ENCODE results near the gene PRICKLE4.
"Not testable (repeated sequence)": the region's sequence is repeated elsewhere in the genome, so short reads cannot be mapped to it uniquely, and the experiment has no call there.

The PRICKLE4 gene

DNA sequence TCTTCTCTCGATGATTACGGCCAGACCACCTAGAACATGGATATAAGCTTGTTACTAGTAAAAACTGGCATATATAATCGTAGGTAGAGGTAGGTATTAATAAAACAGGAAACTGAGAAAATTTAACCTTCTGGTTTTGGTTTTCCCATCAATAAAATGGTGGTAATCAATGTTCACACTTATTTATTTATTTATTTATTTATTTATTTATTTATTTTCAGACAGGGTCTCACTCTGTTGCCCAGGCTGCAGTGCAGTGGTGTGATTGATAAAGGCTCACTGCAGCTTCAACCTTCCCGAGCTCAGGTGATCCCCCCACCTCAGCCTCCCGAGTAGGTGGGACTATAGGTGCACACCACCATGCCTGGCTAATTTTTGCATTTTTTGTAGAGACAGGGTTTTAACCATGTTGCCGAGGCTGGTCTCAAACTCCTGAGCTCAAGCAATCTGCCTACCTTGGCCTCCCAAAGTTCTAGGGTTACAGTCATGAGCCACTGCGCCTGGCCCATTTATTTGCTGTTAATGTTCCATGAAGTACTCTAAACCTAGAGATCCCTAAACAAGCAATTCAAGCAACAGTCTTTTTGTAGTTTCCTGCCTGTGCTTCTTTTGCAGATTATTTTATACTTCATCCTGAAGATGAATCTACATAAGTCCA, 18.4 kb downstream of the PRICKLE4 start:
- DNase-seq (ENCODE audit: low spot score): no peak

DNA sequence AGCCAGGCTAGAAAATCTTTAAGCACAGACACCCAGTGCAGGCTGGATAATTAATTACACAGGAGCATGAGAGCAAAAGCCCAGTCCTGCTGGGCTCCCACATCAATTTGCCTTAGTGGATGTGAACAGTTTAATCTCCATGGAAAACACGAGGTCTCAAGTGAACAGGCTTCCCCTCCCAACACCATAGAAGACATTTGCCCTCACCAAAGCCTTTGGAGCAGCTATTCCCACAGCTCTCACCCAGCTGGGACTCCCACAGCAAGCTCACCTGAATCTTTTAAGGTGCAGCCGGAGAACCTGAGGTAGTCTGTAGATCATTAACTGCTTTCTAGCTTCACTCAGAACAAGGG, 19.0 kb downstream of the PRICKLE4 start:
- no peak for DNase-seq (ENCODE audit: low spot score)

DNA sequence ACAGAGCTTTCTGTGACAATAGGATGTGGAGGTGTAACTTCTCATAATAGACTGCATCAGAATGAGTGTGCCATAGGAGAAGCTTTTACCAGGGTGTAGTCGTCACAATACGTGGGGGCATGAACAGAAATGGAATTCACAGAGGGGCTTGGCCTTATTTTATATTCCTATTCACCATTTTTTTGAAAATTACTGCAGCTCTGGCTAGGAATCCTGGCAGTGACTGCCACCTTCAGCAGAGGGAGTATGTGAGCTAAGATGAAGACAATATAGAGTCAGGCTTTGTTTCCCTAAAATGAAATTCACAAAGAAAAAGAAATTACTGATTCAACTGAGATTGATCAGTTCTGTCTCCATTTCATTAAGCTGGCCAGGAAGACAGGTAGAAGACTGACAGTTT, 20.8 kb downstream of the PRICKLE4 start:
- peak; percentile 34 for DNase-seq (ENCODE audit: low spot score)

DNA sequence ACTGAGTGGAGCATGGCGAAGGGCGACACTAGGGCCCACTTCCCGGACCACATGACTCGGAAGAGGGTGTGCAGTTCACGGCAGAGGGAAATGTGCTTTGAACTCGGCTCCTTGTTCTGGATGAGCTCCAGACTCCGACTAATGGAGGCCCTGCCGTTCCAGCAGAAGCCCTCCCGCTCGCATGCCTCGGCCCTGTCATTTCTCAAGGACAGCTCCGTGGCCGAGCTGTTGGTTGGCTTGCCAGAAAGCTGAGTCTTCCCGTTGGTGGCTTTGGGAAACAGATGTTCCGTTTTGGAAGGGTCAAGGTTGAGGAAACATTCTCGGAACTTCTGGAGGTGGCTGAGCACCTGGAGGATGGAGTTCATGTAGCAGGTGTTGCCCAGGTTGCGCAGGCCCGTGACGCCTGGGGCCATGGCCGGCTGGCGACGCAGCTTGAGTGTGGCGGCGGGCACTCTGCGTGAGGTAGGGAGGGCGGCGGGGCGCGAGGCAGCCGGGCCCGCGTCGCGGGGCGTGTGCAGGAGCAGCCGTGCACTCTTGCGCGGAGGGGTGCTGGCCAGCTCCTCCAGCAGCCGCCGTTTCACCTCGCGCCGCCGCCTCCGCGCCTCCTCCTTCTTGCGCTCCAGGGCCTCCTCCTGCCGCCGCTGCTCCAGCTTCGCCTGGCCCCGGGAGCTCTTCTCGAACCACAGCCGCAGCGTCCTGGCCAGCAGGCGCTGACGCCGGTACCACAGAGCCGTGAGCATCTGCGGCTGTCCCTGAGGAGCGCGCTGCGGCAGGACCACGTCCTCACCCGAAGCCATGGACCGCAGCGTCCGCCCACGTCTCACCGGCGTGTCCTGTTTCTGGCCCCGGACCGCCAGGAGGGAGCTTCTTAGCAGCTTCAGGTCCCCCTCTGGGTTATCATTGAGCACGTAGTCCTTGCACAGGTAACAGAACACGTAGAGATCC, 25.5 kb downstream of the PRICKLE4 start:
- DNase-seq (ENCODE audit: low spot score): no peak

DNA sequence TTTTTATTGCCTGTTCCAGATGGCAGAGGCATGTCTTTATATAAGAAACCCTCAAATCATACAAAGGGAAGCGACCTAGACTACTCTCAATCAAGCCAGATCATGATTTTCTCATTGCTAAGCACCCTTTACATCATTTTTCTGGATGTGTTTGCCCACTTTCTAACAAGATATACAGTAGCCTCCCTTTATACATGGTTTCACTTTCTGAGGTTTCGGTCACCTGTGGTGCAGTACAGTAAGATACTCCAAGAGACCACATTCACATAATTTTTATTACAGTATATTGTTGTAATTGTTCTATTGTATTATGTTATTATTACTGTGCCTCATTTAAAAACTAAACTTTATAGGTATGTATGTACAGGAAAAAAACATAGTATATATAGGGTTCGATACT, 30.5 kb downstream of the PRICKLE4 start:
- DNase-seq (ENCODE audit: low spot score): no peak

DNA sequence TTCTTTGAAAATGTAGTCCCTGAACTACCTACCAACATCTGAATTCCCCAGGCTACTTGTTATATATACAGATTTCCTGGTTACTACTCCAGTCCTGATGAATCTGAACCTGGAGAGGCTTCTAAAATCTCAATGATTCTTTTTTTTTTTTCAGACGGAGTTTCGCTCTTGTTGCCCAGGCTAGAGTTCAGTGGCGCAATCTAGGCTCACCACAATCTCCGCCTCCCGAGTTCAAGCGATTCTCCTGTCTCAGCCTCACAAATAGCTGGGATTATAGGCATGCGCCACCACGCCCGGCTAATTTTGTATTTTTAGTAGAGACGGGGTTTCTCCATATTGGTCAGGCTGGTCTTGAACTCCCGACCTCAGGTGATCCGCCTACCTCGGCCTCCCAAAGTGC, 31.4 kb downstream of the PRICKLE4 start:
- DNase-seq (ENCODE audit: low spot score): not testable (repeated sequence)

DNA sequence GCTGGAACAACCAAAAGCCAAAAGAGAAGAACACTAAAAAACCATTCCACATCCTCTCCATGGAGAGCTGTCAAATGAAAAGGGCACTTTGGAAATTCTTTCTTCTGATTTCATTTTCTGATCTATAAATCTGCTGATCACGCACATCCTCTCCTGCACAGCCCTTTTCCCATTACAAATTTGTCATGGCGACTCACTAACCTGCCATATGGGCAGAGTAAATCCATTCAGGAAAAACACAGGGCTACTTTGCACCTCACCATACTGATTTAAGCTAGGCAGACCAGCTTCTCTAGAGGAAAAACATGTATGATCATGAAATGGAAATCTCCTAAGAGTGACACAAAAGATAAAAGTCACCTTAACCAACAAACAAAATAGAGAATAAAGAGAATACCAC, 32.9 kb downstream of the PRICKLE4 start:
- no peak for DNase-seq (ENCODE audit: low spot score)

DNA sequence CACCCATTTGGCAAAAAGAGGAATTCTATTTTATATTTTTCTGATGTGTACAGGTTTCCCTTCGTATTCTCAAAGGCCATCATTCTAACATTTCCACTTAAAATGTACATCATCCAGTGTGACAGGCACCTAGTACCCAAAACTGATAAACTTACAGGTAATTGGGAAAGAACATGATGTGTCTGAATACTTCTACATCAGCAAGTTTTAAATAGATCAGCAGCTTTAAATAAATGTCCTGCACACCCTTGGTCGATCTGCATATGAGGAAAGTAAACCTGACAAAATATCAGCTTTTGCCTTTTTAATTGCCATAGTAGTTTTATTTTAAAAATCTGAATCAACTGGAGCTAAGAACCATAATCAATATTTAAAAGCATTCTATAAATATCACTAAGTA, 33.4 kb downstream of the PRICKLE4 start:
- DNase-seq (ENCODE audit: low spot score): no peak

DNA sequence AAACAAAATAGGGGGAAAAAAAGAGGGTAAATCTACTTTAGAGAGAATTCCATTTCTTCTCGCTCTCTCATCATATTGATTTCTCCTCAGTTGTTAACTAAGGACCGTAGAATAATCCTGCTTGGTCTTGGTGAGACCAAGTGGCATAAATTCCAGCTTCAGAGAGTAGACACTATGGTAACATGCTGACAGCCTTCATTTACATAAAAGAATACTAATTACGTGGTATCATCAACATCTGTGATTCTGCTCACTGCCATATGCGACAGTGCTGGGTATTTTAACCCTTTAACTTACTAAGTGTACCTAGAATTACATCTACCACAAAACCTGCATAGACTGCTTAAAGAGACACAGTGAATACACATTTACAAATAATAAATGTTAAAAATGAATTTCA, 34.0 kb downstream of the PRICKLE4 start:
- DNase-seq (ENCODE audit: low spot score): no peak

DNA sequence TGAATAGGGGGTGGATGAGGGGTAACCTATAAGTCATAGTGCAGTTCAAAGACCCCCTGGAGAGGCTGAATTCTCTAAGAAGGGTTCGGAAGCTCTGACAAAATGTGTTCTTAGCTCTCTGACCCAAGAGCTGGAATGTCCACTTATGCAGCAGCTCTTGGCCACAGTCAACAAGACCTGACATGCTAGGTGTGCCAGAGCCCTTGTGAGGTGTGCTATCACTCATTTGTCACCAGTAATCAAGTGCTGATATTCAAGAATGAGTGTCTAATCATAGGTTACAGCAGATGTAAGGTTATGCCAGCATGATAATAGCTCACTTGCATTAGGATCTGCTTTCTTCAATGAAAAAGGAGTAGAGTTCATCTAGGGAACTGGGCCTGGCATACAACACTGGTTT, 35.0 kb downstream of the PRICKLE4 start:
- no peak for DNase-seq (ENCODE audit: low spot score)

DNA sequence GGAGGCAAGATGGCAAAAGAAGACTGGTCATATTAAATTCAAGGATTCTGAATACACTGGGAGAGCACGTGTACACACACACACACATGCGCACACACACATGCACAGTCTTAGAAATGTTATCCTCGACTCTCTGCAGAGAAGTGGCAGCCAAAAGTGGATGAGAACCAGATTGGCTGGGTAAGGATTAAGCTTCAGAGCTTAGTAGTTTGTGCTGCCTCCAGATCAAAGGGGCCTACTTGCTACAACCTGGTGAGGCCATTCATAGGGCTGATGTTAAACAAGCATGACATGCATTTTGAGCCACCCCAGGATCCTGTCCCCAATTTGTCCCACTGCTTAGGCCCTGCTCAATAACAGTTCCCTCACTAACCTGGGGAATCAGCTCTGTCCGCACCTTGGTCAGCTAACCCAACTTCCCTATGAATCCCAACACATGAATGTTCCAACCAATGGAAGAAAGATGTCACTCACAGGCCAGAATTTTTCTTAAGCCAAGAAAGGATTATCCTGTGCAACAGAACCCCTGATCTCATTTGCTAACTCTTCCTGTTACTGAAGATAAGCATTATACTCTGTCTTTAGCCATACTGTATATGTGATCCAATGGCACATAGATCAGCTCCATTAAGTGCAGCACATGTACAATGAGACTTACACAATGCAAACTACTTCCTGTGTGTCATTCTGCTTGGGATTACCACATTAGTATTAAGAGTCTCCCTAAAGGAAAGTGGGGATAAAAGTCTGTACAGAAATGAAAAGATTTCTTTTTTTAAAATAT, 37.9 kb downstream of the PRICKLE4 start:
- DNase-seq (ENCODE audit: low spot score): no peak

DNA sequence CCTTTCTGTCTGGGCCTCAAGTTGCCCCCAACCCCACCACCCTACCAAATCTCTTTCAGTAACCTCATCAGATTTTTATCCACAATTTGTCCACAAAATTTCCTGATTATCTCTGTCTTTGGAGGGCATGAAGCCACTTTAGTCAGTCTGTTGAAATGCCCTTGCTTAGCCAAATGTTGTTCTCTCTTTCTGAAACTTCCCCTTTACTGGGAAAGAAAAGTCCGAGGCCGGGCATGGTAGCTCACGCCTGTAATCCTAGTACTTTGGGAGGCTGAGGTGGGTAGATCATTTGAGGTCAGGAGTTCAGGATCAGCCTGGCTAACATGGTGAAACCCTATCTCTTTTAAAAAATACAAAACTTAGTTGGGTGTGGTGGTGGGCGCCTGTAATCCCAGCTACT, 40.7 kb downstream of the PRICKLE4 start:
- no peak for DNase-seq (ENCODE audit: low spot score)

DNA sequence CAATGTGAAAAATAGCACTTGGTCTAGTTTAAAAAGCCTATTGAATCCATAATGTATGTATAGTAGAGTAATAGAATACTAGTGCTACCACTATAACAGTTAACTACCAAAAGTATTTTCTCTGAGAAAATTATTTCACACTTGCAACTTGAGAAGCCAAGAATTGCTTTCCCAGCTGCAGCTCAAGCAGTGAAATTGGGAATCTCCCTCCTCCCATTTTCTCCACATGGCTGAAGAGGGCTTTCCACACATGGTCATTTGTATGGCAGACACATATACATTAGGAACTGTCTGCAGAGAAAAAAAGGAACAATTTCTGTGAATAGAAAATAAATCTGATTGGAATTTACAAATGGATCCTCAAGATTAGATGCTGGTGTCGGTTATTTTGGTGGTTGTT, 41.4 kb downstream of the PRICKLE4 start:
- DNase-seq (ENCODE audit: low spot score): no peak

DNA sequence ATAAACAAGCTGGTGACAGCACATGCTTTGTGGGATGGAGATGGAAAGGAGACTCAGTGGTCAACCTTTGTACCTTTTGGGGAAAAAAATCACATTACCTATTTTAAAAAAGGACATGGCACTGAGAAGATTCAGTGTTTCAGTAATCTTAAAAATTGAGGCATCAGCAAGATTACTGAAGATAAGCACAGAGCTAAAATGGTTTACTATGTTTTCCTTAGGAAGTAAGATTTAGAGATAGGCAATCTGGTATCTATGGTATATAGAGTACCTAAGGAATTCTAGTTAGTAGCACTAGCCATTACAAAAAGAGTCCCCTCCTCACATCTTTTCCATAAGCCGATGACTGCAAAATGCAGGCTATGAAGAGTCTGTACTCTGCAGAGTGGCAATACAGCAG, 42.6 kb downstream of the PRICKLE4 start:
- DNase-seq (ENCODE audit: low spot score): no peak

DNA sequence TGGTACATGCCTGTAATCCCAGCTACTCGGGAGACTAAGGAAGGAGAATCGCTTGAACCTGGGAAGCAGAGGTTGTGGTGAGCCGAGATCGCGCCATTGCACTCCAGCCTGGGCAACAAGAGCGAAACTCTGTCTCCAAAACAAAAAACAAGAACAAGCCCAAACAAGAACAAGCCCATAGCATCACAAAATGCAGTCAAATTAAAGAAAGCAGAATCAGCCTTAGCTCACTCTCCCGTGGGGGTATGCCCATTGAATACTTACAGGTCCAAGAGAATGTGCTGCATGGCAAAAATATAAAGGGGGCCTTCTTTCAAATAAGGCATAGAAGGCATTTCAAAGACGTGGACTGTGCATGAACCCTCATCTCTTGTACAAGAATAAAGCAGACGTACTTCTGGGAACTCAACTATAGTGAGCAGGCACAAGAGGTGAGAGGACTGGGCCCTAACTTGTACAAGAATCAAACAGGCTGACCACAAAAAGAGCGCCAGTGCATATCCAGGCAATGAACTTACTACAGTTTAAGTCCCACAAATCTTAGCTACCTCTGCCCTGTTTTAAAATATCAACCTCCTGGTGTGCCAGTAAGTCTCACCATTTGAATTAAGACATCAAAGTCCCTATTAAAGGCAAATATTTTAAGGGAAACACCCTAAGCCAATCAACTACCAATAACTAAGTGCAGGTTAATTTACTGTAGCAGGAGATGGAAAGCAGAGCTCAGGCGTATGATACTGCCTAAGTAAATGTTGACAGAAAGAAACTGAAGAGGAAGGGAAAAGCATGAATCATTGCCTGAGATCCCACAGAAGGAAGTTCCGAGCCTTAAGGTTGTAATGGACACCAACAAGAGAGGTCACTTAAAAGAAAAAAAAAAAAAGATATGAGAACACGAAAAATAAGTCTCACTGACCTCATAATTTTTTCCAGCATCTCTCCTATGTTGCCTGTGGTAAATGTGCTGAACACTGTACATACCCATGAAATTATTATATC, 44.3 kb downstream of the PRICKLE4 start:
- DNase-seq (ENCODE audit: low spot score): no peak

DNA sequence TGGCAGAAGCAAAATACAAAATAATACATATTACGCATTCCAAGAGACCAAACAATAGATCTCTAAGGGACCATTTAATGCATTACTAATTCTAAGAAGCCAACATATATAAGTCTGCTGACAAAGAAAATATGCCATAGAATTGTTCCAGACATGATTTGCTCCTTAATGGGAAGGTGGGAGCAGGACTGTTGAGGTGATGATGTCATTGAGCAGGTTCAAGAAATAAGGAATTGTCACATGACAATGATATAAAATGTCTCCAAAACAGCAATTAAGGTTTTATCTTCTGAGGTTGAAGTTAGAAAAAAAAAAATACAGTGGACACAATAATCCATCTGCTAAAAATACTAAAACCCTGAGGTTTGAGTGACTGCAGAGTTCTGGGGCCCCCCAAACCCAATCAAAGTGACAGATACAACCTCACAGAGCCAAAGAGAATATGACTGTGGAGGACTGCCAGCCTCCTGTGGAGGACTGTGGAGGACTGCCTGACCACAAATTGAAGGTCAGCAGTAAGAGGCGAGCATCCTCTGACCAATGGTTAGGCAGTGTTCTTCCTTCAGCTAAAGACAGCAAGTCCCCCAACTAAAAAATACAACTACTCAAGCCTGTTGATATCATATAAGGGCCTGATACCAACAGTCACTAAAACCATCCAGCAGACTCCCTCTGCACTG, 45.9 kb downstream of the PRICKLE4 start:
- DNase-seq (ENCODE audit: low spot score): no peak

DNA sequence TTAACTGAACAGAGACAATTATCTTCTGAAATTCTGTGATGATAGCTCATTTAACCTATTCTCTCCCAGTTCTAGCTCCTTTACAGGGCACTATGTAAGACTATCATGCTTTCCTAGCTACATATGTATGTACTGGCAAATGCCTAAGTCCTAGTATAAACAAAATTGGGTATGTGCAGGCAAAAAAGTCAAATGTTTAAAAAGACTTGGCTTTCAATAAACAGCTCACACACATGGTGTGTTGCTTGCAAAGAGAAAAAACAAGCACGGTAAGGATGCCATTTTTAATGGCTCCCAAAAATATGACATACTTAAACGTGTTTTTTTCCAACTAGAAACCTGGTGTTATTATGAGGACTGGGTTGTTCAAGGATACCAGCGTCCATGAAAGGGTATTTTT, 51.7 kb downstream of the PRICKLE4 start:
- DNase-seq (ENCODE audit: low spot score): no peak

DNA sequence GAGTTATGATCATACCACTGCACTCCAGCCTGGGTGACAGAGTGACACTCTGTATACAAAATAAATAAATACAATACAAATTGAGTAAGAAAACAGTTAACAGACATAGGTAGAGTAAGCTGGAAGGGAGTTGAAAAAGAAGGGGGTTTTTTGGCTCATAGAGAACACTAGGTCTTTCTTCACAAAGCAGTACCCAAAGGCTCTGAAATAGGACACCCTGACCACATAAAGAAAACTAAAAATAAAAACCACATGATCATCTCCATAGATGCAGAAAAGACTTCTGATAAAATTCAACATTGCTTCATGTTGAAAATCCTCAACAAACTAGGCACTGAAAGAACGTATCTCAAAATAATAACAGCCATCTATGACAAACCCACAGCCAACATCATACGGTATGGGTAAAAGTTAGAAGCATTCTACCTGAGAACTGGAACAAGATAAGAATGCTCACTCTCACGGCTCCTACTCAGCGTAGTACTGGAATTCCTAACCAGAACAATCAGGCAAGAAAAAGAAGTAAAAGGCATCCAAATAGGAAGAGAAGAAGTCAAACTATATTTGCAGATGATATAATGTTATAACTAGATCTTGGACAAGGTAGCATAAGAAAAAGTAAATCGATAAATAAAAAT, 55.6 kb downstream of the PRICKLE4 start:
- no peak for DNase-seq (ENCODE audit: low spot score)

DNA sequence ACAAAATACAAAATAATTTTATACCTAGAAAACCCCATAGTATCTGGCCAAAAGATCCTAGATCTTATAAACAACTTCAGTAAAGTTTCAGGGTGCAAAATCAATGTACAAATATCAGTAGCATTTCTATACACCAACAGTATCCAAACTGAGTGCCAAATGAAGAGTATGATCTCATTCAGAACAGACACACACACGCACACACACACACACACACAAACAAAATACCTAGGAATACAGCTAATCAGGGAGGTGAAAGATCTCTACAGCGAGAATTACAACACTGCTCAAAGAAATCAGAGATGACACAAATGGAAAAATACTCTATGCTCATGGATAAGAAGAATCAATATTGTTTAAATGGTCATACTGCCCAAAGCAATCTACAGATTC, 56.1 kb downstream of the PRICKLE4 start:
- DNase-seq (ENCODE audit: low spot score): no peak
